ENCODE data around the gene DPYSL4.

Gene DPYSL4

GRCh38 chr10:132144086-132144485 lies 42.7 kb upstream of the DPYSL4 start:
- Histone ChIP-seq H3K9me3 (ENCODE audit: control insufficient read depth, low read length) (no peaks in the 10 kb centered on the region), H3K27me3 (ENCODE audit: control insufficient read depth, insufficient read depth, low read length) (peaks cover 4% of the 10 kb centered on the region), H3K4me3 (ENCODE audit: low read length) (no peak overlapping the region), H3K36me3 (ENCODE audit: control insufficient read depth, insufficient read depth, low read length) (no peaks in the 10 kb centered on the region), H3K9ac (ENCODE audit: low read length) (no peak overlapping the region), H3K4me1 (ENCODE audit: control insufficient read depth, insufficient read depth, low read length) (no peaks in the 10 kb centered on the region)

GRCh38 chr10:132145002-132145401 lies 41.7 kb upstream of the DPYSL4 start:
- Histone ChIP-seq H3K9ac (ENCODE audit: low read length) (no peak overlapping the region), H3K4me1 (ENCODE audit: control insufficient read depth, insufficient read depth, low read length) (no peaks in the 10 kb centered on the region), H3K9me3 (ENCODE audit: control insufficient read depth, low read length) (no peaks in the 10 kb centered on the region), H3K27me3 (ENCODE audit: control insufficient read depth, insufficient read depth, low read length) (peaks cover 4% of the 10 kb centered on the region), H3K36me3 (ENCODE audit: control insufficient read depth, insufficient read depth, low read length) (no peaks in the 10 kb centered on the region), H3K4me3 (ENCODE audit: low read length) (no peak overlapping the region)

DNA sequence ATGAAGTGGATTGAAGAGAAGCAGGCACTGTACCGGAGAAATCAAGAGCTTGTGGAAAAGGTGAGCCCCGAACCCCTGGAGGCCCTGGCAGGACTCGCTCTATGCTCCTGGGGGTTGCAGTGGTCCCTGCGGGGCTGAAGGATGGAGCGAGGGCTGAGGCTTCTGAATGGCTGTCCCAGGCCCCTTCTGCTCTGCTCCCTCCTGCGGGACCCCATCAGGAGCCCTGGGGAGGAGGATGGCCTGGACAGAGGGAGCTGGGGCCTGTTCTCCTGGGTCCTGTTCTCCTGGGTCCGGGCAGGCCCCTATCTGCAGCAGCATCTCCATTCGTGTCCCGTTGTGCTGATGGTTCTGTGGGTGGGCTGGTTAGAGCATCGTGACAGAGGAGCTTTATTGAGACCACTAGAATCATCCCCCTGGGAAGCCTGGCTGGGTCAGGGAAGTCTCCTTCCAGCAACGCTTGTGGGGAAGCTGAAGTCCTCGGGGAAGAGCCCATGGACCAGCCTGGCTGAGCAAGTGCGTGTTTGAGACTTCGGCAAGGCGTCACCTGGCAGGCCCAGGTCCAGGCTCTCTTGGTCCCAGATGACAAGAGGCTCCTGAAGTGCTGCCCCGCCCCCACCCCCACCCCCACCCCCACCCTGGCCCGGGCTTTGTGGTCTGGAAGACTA lies 41.1 kb upstream of the DPYSL4 start:
- Histone ChIP-seq H3K36me3 (ENCODE audit: control insufficient read depth, insufficient read depth, low read length) (no peaks in the 10 kb centered on the region), H3K27me3 (ENCODE audit: control insufficient read depth, insufficient read depth, low read length) (peaks cover 4% of the 10 kb centered on the region), H3K9me3 (ENCODE audit: control insufficient read depth, low read length) (no peaks in the 10 kb centered on the region), H3K9ac (ENCODE audit: low read length) (no peak overlapping the region), H3K4me3 (ENCODE audit: low read length) (no peak overlapping the region), H3K4me1 (ENCODE audit: control insufficient read depth, insufficient read depth, low read length) (no peaks in the 10 kb centered on the region)

GRCh38 chr10:132146271-132146671 lies 40.5 kb upstream of the DPYSL4 start:
- no peak overlapping the region for H3K9ac ChIP-seq (ENCODE audit: low read length)
- H3K36me3 ChIP-seq (ENCODE audit: control insufficient read depth, insufficient read depth, low read length) = no peaks in the 10 kb centered on the region
- no peaks in the 10 kb centered on the region for H3K4me1 ChIP-seq (ENCODE audit: control insufficient read depth, insufficient read depth, low read length)
- no peak overlapping the region for H3K4me3 ChIP-seq (ENCODE audit: low read length)
- peaks cover 4% of the 10 kb centered on the region for H3K27me3 ChIP-seq (ENCODE audit: control insufficient read depth, insufficient read depth, low read length)
- no peaks in the 10 kb centered on the region for H3K9me3 ChIP-seq (ENCODE audit: control insufficient read depth, low read length)

DNA sequence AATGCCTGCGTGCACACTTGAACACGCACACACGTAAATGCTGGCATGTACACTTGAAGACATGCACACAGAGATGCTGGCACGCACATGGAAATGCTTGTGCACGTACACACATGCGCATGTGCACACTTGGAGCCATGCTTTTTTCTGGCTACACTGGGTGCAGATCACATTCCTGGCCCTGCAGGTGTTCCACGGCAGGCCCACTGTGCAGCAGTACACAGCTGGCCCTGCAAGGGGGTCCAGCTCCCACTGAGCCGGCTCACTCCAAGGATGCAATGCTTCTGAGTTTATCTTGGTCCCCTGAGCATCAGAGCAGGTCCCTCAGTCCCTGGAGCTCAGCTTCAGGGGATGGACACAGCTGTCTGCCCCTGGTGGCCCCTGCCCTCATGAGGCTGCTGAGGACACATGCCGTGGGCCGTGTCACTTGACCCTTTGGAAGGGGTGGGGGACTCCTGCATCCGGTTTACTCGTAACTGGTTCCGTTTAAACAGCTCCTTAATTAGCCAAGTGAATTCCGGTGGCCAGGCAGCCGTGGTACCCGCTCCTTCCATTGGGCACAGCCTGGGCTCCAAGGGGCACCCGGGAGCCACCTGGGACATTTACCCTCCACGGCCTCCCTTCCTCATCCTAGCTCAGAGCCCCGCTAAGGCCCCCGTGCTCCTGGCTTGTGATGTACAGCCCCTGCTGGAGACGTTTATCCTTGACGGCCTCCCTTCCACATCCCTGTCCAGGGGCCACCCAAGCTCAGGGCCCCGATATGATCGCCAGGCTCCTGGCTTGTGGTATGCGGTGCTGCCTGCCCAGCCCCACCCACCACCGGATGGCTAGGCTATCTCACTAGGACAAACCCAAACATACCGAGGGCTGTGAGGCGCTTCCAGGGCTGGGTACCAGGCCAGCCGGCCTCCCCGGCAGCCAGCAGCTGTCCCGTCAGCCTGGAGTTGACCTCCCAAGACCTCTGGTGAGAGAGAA lies 39.5 kb upstream of the DPYSL4 start:
- H3K9ac ChIP-seq (ENCODE audit: low read length) = no peak overlapping the region
- no peaks in the 10 kb centered on the region for H3K36me3 ChIP-seq (ENCODE audit: control insufficient read depth, insufficient read depth, low read length)
- H3K9me3 ChIP-seq (ENCODE audit: control insufficient read depth, low read length) = no peaks in the 10 kb centered on the region
- H3K27me3 ChIP-seq (ENCODE audit: control insufficient read depth, insufficient read depth, low read length) = peaks cover 4% of the 10 kb centered on the region
- H3K4me3 ChIP-seq (ENCODE audit: low read length) = no peak overlapping the region
- no peaks in the 10 kb centered on the region for H3K4me1 ChIP-seq (ENCODE audit: control insufficient read depth, insufficient read depth, low read length)

DNA sequence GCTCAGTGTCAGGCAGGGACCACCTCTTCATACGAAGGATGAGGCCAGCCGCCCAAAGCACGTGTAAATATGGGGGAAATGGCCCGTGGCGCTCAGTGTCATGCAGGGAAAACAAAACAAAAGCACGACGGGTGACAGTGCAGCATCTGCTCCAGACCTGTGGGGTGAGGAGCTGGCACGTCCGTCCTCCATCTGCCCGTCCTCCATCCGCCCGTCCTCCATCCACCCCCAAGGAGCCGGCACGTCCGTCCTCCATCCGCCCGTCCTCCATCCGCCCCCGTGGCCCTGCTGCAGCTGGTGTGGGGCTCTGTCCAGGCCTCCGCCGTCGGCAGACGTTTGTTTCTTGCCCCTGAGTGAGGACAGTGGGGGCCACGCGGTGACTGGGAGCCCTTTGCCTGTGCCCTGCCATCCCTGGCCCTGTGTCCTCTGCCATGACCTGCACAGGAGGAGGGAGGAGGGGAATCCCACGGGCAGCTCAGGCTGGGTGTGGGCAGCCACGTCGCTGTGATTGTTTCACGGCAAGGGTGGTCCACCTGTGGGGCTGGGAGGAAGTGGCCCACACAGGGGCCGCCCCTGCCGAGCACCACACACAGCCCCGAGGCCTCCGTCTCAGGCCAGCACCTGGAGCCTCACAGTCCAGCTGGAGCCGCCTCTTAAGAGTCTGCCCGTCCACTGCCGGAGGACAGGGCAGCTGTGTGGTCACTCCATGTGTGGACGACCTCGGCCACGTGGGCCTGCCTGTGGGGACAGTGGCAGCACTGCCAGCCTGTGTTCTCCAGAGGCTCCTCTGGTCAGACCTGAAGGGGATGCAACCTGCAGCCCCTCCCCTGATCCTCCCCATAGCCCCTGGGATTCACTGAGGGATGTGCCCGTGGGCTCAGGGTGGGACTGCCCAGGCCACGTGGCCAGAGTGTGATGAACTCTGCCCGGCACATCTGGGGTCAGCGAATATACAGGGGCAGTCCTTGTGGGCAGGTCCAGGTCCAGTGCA lies 38.2 kb upstream of the DPYSL4 start:
- H3K9ac ChIP-seq (ENCODE audit: low read length) = no peak overlapping the region
- no peaks in the 10 kb centered on the region for H3K27me3 ChIP-seq (ENCODE audit: control insufficient read depth, insufficient read depth, low read length)
- no peaks in the 10 kb centered on the region for H3K9me3 ChIP-seq (ENCODE audit: control insufficient read depth, low read length)
- H3K36me3 ChIP-seq (ENCODE audit: control insufficient read depth, insufficient read depth, low read length) = no peaks in the 10 kb centered on the region
- no peak overlapping the region for H3K4me3 ChIP-seq (ENCODE audit: low read length)
- H3K4me1 ChIP-seq (ENCODE audit: control insufficient read depth, insufficient read depth, low read length) = no peaks in the 10 kb centered on the region

DNA sequence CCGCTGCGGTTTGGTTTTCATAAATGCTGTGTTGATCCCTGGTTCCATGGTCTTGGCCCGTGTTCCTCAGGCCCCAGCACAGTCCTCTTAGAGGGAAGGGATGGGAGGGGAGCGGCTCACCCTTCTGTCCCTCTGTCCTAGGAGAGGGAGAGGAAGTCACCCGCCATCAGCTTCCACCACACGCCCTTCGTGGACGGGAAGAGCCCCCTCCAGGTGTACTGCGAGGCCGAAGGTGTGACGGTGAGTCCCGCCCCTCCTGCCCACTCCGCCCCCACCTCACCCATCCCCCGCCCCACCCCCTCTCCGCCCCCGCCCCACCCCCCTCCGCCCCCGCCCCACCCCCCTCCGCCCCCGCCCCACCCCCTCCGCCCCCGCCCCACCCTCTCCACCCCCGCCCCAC lies 37.5 kb upstream of the DPYSL4 start:
- no peak overlapping the region for H3K9ac ChIP-seq (ENCODE audit: low read length)
- H3K27me3 ChIP-seq (ENCODE audit: control insufficient read depth, insufficient read depth, low read length) = no peaks in the 10 kb centered on the region
- H3K36me3 ChIP-seq (ENCODE audit: control insufficient read depth, insufficient read depth, low read length) = no peaks in the 10 kb centered on the region
- H3K9me3 ChIP-seq (ENCODE audit: control insufficient read depth, low read length) = no peaks in the 10 kb centered on the region
- no peak overlapping the region for H3K4me3 ChIP-seq (ENCODE audit: low read length)
- no peaks in the 10 kb centered on the region for H3K4me1 ChIP-seq (ENCODE audit: control insufficient read depth, insufficient read depth, low read length)

DNA sequence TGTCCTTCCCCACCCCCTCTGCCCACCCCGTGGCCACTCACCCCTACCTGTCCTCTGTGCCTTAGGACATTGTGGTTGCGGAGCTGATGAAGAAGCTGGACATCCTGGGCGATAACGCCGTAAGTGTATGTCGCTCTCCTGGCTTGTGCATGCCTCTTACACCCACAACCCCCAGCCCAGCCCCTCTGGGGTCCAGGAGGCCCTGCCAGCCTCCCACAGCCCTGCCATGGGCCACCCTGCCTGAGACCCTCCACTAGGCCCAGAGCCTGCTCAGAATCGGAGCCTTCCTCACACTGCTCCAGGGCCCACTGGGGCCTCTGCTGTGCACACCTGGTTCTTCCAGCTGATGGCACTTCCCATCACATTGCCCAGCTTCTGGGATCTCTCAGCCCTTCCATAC lies 36.8 kb upstream of the DPYSL4 start:
- no peaks in the 10 kb centered on the region for H3K9me3 ChIP-seq (ENCODE audit: control insufficient read depth, low read length)
- no peaks in the 10 kb centered on the region for H3K27me3 ChIP-seq (ENCODE audit: control insufficient read depth, insufficient read depth, low read length)
- H3K36me3 ChIP-seq (ENCODE audit: control insufficient read depth, insufficient read depth, low read length) = no peaks in the 10 kb centered on the region
- H3K9ac ChIP-seq (ENCODE audit: low read length) = no peak overlapping the region
- no peaks in the 10 kb centered on the region for H3K4me1 ChIP-seq (ENCODE audit: control insufficient read depth, insufficient read depth, low read length)
- no peak overlapping the region for H3K4me3 ChIP-seq (ENCODE audit: low read length)

GRCh38 chr10:132150777-132151176 lies 36.0 kb upstream of the DPYSL4 start:
- no peaks in the 10 kb centered on the region for H3K27me3 ChIP-seq (ENCODE audit: control insufficient read depth, insufficient read depth, low read length)
- H3K4me1 ChIP-seq (ENCODE audit: control insufficient read depth, insufficient read depth, low read length) = no peaks in the 10 kb centered on the region
- no peaks in the 10 kb centered on the region for H3K36me3 ChIP-seq (ENCODE audit: control insufficient read depth, insufficient read depth, low read length)
- no peaks in the 10 kb centered on the region for H3K9me3 ChIP-seq (ENCODE audit: control insufficient read depth, low read length)
- no peak overlapping the region for H3K4me3 ChIP-seq (ENCODE audit: low read length)
- no peak overlapping the region for H3K9ac ChIP-seq (ENCODE audit: low read length)

- H3K9me3 ChIP-seq (ENCODE audit: control insufficient read depth, low read length) = no peaks in the 10 kb centered on the region
- H3K9ac ChIP-seq (ENCODE audit: low read length) = no peak overlapping the region
- no peak overlapping the region for H3K4me3 ChIP-seq (ENCODE audit: low read length)
- no peaks in the 10 kb centered on the region for H3K4me1 ChIP-seq (ENCODE audit: control insufficient read depth, insufficient read depth, low read length)
- H3K27me3 ChIP-seq (ENCODE audit: control insufficient read depth, insufficient read depth, low read length) = no peaks in the 10 kb centered on the region
- no peaks in the 10 kb centered on the region for H3K36me3 ChIP-seq (ENCODE audit: control insufficient read depth, insufficient read depth, low read length)
Observed at GRCh38 chr10:132151286-132151950, 35.3 kb upstream of the DPYSL4 start.

DNA sequence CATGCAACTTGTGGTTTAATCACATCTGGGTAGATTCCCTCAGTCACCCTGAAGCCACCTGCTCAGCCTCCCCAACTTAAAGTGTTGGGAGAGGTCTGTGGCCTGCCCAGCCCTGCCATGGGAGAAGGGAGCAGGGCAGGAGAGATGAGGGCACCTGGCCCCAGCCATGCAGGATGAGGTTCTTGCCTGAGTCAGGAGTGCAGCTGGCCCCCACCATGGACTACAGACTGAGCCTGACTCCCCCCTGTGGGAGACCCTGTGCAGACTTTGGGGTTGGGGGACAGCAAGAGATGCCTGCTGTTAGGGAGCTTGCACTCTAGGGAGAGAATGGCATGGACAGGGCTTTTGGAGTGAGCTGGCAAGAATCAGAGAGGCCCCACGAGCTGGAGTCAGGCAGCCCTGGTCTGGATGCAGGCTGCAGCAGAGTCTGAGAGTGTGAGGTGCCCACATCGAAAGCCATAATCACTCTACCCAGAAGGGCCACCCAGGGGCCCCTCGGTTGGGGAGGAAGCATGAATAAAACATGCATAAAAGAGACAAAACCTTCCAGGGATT lies 34.7 kb upstream of the DPYSL4 start:
- H3K9ac ChIP-seq (ENCODE audit: low read length) = no peak overlapping the region
- no peaks in the 10 kb centered on the region for H3K27me3 ChIP-seq (ENCODE audit: control insufficient read depth, insufficient read depth, low read length)
- no peaks in the 10 kb centered on the region for H3K9me3 ChIP-seq (ENCODE audit: control insufficient read depth, low read length)
- no peaks in the 10 kb centered on the region for H3K4me1 ChIP-seq (ENCODE audit: control insufficient read depth, insufficient read depth, low read length)
- no peaks in the 10 kb centered on the region for H3K36me3 ChIP-seq (ENCODE audit: control insufficient read depth, insufficient read depth, low read length)
- H3K4me3 ChIP-seq (ENCODE audit: low read length) = no peak overlapping the region
